ENCODE data around the gene UBE2J2.

DNA sequence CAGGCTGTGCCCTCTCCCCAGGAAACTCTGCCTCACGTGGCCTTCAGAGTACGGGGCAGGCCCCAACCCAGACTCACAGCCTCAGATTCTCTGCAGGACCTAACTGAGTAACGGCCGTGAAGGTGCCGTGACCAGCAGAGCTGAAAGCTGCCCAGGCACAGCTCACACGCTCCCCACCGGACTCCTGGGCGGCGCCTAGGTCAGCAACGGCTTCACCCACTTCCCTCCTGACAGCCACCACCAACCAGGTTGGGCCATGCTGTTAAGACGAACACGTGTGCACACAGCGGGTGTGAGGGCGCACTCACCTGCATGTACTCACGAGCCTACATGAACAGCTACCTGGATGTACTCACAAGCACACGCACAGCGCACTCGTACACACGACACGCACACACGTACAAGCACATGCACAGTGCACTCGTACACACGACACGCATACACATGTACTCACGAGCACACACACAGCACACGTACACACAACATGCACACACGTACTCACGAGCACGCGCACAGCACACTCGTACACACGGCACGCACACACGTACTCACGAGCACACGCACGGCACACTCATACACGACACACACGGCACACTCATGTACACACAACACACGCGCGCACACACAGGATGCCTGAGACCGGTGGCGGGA, 51.0 kb downstream of the UBE2J2 start:
- TF ChIP-seq BCL11A (IDR thresholded peaks at IDR 0.05; ENCODE audit: low read depth in 2 of 2, low read length in 2 of 2) (no peak), FOSL1 (IDR thresholded peaks at IDR 0.05; ENCODE audit: insufficient read depth, low read depth, low read length) (no peak), EZH2 (IDR thresholded peaks at IDR 0.05; ENCODE audit: low read depth, low read length, severe bottlenecking) (no peak), SP1 (IDR thresholded peaks at IDR 0.05; ENCODE audit: low read depth, low read length) (no peak), TAF1 (IDR thresholded peaks at IDR 0.05; ENCODE audit: low read depth, low read length) (no peak), CHD2 (IDR thresholded peaks at IDR 0.05; ENCODE audit: low read length) (no peak), SUZ12 (IDR thresholded peaks at IDR 0.05; ENCODE audit: low read length) (no peak), NANOG (IDR thresholded peaks at IDR 0.05; ENCODE audit: insufficient read depth, low read depth, low read length, poor library complexity, severe bottlenecking) (no peak), MAFK (IDR thresholded peaks at IDR 0.05; ENCODE audit: low read depth, low read length) (no peak), GABPA (IDR thresholded peaks at IDR 0.05; ENCODE audit: borderline replicate concordance, insufficient read depth, low read length) (no peak)
- TF ChIP-seq, protein P1, sequence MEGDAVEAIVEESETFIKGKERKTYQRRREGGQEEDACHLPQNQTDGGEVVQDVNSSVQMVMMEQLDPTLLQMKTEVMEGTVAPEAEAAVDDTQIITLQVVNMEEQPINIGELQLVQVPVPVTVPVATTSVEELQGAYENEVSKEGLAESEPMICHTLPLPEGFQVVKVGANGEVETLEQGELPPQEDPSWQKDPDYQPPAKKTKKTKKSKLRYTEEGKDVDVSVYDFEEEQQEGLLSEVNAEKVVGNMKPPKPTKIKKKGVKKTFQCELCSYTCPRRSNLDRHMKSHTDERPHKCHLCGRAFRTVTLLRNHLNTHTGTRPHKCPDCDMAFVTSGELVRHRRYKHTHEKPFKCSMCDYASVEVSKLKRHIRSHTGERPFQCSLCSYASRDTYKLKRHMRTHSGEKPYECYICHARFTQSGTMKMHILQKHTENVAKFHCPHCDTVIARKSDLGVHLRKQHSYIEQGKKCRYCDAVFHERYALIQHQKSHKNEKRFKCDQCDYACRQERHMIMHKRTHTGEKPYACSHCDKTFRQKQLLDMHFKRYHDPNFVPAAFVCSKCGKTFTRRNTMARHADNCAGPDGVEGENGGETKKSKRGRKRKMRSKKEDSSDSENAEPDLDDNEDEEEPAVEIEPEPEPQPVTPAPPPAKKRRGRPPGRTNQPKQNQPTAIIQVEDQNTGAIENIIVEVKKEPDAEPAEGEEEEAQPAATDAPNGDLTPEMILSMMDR (IDR thresholded peaks at IDR 0.05; ENCODE audit: control extremely low read depth in 1 of 3, insufficient read depth in 1 of 3, low read depth in 1 of 3, low read length in 3 of 3), result no peak

Data from H1 (cell line).